ENCODE measurements around the gene GCAT. TPM values are rescaled to one million over a fixed set of nuclear protein-coding genes. Genes with fewer than 3 reads are reported as not detected.

The GCAT gene
- total RNA-seq, result 13.4 TPM

DNA sequence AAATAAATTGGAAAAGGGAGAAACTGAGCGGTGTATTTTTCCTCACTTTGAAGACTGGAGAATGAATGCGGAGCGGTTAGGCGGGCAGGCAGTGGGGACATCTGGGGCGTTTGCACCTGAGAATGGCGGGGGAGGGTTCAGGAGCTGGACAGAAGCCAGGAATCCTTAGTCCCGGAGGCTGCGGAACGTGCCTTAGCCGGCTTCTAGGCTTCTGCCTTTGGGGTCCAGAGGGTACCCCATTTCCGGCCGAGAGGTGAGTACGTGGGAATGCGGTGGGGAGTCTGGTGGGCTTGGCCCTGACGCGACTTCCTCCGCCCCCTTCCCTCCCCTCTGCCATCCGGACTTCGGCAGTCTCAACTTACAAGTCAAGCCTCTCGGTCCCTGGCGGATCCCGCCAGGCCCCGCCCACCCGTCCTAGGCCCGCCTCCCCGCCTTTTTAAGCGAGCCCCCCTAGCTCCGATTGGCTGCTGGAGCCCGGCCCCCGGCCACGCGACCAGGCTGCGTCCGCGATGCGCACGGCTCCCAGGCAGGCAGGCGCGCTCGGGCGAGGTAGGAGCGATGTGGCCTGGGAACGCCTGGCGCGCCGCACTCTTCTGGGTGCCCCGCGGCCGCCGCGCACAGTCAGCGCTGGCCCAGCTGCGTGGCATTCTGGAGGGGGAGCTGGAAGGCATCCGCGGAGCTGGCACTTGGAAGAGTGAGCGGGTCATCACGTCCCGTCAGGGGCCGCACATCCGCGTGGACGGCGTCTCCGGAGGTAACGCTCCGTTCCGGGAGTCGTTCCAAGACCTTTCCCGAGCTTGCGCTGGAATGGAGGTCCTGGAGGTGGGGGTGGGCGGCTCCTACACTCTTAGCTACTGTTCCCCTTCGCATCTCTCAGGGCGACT is at the start of gene GCAT:
Gene GCAT (plus strand): TSS at position 525 of the 884 bp plus-strand sequence. CDS start 34 bp downstream, at position 559.
- DNase-seq (ENCODE audit: low spot score), result peak; percentile 97

DNA sequence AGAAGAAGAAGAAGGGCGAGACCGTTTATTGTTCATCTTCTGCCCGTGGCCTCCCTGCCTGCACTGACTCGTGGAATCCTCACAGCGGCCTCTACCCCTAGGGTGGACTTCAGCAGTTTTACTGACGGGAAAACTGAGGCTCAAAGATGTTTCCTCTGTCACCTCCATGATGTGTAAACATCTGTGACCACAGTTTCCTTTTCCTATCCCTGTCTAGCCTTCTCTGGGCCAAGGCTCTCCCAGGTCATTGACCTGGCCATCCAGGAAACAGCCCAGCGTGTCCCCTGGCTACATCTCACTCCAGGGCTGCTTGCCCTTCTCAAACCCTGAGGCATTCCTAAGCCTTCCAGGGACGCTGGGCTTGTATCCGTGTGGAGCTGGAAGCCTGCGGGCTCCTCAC is 49.0 kb upstream of the GCAT start:
- no peak for DNase-seq (ENCODE audit: low spot score)

- no peak for DNase-seq (ENCODE audit: low spot score)
These were observed 48.5 kb upstream of the GCAT start for GRCh38 chr22:37759281-37759680.

DNA sequence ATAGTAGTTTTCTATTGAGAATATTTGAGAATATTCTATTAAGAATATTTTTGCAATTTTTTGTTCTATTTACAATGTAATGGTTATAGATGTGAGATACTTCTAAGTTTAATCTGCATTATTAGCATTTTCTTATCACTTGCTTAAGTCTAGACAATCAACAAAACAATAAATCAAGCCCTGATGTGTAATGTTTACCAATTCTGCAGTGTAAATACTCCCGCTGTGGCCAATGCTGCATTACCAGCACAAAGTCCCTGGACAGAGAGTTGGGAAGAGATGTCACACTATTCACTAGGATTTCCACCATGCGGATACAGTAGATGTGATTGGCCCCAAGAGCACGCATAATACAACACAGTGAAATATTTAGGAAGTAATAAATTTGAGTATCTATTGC is 47.6 kb upstream of the GCAT start:
- DNase-seq (ENCODE audit: low spot score), result no peak

GRCh38 chr22:37762389-37762836 is 45.3 kb upstream of the GCAT start:
- no peak for DNase-seq (ENCODE audit: low spot score)

DNA sequence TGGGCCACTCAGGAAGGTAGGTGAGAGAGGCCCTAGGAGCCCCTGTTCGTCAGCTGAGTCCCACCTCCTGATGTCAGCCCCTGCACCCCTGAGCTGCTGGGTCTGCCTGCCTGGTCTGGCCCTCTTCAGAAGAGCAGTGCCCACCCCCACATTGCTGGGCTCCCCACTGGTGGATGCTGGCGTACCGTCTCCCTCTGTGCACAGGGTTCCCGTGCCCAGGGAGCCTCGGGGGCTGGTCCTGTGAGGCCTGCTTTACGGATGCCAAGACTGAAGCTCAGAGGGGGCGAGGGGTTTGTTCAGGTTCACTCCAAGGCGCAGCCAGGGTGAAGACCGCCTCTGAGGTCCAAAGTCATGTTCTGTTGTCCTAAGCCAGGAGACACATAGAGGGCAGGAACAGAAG is 44.7 kb upstream of the GCAT start:
- DNase-seq (ENCODE audit: low spot score), result no peak

DNA sequence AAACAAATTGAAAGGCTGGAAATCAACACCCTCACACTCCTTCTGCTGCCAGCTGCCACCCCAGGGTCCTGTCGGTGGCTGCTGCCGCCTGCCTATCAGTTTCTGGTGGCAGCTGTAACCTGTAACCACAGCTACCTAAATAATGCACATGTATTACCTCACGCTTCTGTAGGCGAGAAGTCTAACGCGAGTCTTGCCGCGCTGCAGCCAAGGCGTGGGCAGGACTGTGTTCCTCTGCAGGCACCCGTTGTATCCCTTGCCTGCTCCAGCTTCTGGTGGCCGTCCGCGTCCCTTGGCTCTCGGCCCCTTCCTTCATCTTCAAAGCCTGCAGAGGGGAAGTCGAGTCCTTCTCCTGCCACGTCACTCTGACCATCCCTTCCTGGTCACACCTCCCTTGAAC is 44.1 kb upstream of the GCAT start:
- no peak for DNase-seq (ENCODE audit: low spot score)

DNA sequence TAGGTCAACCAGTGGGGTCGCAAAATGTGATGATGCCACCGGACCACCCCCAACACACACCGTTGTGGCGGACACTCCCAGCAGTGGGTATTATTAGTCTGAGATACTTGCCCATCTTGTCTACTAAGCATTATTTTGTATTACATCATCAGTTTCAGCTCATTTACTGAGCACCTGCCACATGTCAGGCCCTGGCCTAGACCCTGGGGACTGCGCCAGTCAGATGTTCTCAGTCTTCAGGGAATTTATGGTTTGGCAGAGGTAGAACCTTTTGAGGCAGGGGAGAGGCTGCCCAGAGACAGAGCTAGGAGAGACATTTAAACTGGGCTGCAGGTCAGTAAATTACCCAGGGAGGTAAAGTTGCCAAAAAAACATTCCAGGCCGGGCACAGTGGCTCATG is 43.1 kb upstream of the GCAT start:
- DNase-seq (ENCODE audit: low spot score), result no peak

DNA sequence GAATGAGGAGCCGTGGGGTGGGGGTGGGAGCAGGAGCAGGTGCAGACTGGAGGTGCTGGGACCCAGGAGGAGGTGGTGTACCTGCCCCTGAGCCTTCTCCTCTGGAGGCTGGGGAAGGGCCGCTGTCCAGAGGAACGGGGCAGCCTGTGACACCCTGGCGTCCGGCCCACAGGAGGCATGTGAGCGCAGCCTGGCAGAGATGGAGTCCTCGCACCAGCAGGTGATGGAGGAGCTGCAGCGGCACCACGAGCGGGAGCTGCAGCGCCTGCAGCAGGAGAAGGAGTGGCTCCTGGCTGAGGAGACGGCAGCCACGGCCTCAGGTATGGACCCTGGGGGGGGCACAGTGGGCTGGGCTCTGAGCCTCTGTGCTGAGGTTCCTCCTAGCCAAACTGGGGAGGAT is 42.2 kb upstream of the GCAT start:
- no peak for DNase-seq (ENCODE audit: low spot score)

DNA sequence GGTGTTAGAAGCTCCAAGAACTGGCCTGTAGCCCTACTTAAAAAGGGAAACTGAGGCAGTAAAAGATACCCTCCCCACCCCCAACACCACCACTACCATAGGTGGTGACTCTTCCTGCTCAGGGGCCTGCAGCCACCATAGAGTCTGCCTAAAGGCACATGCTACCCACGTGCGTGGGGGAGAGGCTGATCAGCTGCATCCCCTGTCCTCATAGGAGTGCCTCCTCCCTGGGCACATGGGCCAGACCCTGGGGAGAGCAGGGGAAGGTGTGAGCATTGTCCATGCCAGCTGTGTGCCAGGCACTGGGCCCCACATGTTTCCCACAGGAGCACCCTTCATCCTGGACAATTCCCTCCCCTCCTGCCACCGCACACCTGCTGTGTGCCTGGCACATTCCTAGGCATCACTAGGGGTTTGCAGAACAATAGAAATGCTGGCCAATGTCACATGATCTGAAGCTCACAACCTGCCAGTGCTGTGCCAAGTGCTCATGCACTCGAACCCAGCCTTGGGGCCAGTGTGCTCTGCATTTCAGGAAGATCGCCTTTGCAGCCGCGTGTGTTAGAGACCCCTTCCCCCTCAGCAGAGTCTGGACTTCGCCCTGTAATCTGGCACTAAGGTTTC is 41.7 kb upstream of the GCAT start:
- DNase-seq (ENCODE audit: low spot score), result no peak

GRCh38 chr22:37768273-37768672 is 39.5 kb upstream of the GCAT start:
- DNase-seq (ENCODE audit: low spot score), result no peak

DNA sequence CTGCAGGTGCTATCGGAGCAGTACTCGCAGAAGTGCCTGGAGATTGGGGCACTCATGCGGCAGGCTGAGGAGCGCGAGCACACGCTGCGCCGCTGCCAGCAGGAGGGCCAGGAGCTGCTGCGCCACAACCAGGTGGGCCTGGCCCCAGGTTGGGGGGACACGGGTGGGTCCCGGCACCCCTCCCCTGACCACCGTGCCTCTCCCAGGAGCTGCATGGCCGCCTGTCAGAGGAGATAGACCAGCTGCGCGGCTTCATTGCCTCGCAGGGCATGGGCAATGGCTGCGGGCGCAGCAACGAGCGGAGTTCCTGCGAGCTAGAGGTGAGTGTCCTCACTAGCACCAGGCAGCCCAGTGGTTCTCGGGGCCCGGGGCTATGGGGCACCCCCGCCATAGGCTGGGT is 38.7 kb upstream of the GCAT start:
- DNase-seq (ENCODE audit: low spot score), result no peak

GRCh38 chr22:37771081-37771480 is 36.7 kb upstream of the GCAT start:
- no peak for DNase-seq (ENCODE audit: low spot score)

DNA sequence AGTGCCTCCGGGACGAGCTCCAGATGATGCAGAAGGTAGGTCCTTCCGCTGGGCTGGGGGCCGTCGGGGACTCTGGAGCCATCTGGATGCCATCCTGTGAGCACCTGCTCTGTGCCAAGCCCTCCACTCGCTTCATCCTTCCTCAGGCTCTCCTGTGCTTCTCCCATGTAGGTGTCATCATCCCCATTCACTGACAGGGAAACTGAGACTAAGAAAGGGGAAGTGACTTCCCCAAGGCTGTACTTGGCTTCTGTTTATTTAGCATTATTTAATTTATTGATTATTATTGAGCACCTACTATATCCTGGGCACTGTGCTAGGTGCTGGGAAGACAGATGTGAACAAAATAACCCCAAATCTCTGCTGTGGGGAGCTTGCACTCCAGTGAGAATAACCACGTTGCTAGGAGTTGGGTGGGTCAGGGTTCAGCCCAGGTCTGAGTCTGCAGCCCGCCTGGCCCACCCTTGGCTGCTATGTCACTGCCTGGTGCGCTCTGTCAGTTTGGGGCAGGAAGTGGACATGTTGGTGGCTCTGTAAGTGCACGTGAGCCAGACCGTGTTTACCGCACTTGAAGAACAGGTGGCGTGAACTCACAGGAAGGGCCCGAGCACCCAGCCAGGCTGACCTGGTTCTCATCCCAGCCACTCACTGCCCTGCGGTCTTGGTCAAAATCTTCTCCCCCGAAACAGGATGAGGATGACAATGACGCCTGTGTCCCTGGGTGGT is 35.9 kb upstream of the GCAT start:
- DNase-seq (ENCODE audit: low spot score), result no peak

DNA sequence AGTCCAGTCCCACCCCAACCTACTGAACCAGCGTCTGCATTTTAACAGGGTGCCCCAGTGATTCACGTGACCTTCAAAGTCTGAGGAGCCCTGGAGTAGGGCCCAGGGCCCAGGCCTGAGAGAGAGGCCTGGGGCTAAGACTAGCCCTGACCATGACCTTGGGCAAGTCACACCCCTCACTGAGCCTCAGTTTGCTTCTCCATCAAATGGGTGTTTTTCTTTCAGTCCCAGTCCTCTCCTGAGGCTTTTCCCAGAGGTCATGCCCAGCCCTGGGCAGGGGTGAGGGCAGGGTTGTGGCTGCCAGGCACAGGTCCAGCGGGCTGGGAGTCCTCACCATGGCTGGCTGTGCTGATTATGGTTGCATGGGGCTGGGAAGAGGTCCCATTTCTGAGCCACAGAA is 33.0 kb upstream of the GCAT start:
- DNase-seq (ENCODE audit: low spot score), result no peak

- no peak for DNase-seq (ENCODE audit: low spot score)
These were observed 31.7 kb upstream of the GCAT start for GRCh38 chr22:37775785-37776638.

- no peak for DNase-seq (ENCODE audit: low spot score)
These were observed 31.1 kb upstream of the GCAT start for GRCh38 chr22:37776639-37777005.

DNA sequence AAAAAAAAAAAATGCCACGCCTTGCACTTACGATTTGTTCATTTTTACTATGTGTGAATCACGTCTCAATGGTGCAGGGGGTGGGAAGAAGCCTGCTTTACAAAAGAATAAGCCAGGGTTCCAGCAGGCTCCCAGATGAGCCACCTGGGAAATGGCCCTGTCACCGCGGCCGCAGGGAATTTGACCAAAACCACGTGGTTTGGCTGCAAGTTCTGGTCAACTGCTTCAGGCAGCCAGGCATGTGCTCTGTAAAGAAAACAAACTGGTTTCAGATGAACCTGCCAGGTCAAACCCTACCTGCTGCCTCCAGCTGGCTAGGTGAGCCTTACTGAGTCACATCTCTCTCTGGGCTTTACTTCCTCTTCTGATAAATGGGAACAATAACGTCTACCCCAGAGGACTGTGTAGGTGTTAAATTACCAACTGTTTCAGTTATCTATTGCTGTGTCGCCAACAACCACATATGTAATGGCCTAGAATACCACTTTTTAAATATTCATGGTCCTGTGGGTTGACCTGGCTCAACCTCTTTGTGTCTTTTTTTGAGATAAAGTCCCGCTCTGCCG is 30.5 kb upstream of the GCAT start:
- peak; percentile 78 for DNase-seq (ENCODE audit: low spot score)

DNA sequence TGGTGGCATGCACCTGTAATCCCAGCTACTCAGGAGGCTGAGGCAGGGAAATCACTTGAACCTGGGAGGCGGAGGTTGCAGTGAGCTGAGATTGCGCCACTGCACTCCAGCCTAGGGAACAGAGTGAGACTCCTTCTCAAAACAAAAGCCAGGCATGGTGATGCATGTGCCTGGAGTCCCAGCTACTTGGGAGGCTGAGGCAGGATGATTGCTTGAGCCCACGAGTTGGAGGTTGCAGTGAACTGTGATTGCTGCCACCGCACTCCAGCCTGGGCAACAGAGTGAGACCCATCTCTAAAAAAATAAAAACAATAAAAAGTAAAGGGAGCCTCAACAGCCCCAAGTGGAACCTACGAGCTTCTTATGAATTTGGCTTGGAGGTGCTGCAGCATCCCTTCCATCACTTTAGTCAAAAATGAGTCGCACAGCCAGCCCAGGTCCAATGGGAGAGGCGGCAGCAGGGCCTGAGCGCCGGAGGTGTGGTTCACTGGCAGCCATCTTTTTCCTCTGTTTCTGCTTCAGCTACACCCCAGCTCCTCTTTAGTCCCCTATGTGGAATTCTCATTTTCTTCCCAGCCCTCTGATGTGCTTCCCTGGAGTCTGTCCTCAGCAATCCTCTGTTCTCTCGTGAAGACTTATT is 29.2 kb upstream of the GCAT start:
- DNase-seq (ENCODE audit: low spot score), result no peak

- DNase-seq (ENCODE audit: low spot score), result no peak
These were observed 26.2 kb upstream of the GCAT start for GRCh38 chr22:37781434-37782059.
